Measurements from ENCODE around the gene VASH2. TPM values are rescaled to one million over a fixed set of nuclear protein-coding genes. Genes with fewer than 3 reads are reported as not detected.
"Not testable (repeated sequence)": the region's sequence is repeated elsewhere in the genome, so short reads cannot be mapped to it uniquely, and the experiment has no call there.

Gene VASH2
- total and polyA plus RNA-seq, 2 donors (not counting 1 experiment from before 2014, with no cell fraction given): 0.17 to 0.22 TPM

DNA sequence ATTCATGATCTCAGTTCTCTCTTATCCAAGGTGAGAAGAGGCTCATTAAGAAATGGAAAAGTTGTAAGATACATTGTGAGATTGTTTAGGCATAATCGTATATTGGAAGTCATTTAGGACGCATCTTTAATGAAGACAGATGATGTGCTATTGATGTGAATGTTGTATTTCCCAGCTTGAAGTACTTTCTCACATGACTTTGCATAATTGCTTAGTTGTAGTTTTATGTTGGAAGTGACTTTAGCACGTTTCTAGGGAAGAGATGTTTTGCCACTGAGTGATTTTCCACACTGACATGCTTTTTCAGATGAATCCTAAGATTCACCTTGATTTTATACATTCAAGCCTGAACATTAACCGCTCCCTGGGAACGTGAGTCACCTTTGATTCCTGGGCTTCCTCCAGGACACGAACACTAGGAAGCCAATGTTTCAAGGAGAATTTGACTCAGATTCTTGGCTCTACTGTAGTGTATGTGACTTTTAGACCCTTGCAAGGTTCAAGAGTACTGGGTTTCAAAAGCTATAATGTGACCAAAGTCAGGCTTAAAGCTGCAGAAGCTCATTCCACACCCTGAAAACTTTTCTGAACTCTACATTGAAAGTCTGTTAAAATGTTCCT is 37.5 kb downstream of the VASH2 start:
- TF ChIP-seq EZH2 (IDR thresholded peaks at IDR 0.05; ENCODE audit: low read length, missing control alignments): no peak
- TF ChIP-seq, protein P1, sequence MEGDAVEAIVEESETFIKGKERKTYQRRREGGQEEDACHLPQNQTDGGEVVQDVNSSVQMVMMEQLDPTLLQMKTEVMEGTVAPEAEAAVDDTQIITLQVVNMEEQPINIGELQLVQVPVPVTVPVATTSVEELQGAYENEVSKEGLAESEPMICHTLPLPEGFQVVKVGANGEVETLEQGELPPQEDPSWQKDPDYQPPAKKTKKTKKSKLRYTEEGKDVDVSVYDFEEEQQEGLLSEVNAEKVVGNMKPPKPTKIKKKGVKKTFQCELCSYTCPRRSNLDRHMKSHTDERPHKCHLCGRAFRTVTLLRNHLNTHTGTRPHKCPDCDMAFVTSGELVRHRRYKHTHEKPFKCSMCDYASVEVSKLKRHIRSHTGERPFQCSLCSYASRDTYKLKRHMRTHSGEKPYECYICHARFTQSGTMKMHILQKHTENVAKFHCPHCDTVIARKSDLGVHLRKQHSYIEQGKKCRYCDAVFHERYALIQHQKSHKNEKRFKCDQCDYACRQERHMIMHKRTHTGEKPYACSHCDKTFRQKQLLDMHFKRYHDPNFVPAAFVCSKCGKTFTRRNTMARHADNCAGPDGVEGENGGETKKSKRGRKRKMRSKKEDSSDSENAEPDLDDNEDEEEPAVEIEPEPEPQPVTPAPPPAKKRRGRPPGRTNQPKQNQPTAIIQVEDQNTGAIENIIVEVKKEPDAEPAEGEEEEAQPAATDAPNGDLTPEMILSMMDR (conservative IDR thresholded peaks at IDR 0.05 in 1 of 2, IDR thresholded peaks at IDR 0.05 in 1 of 2; ENCODE audit: low read depth in 1 of 2, low read length in 2 of 2): no peak
- no peaks in the 10 kb centered on the region for H3K4me1 ChIP-seq (ENCODE audit: control insufficient read depth, extremely low read depth, insufficient read depth, low read length)
- H2AFZ ChIP-seq (ENCODE audit: low read length): no peak overlapping the region
- H3K27ac ChIP-seq (ENCODE audit: insufficient read depth, low read length): no peak overlapping the region
- DNase-seq (ENCODE audit: low read depth in 2 of 2): peak; percentile 42 to 77
- no peaks in the 10 kb centered on the region for H3K9me3 ChIP-seq (ENCODE audit: control insufficient read depth, insufficient read depth, low read depth, low read length)
- H3K4me3 ChIP-seq (replicated peaks in 1 of 4; ENCODE audit: control extremely low read depth in 1 of 4, insufficient read depth in 1 of 4, low read depth in 3 of 4, low read length in 4 of 4): no peak overlapping the region
- no peaks in the 10 kb centered on the region for H4K20me1 ChIP-seq (ENCODE audit: control insufficient read depth, extremely low read depth, insufficient read depth, low read length)
- H3K27me3 ChIP-seq (ENCODE audit: control insufficient read depth, insufficient read depth, low read length): no peaks in the 10 kb centered on the region
- H3K36me3 ChIP-seq (ENCODE audit: control insufficient read depth, insufficient read depth, low read length): no peaks in the 10 kb centered on the region
- H3K79me2 ChIP-seq (ENCODE audit: control insufficient read depth, insufficient read depth, low read length): no peaks in the 10 kb centered on the region
- no peak overlapping the region for H3K4me2 ChIP-seq (ENCODE audit: extremely low read depth, insufficient read depth, low read length)
- H3K9ac ChIP-seq (ENCODE audit: insufficient read depth, low read length): no peak overlapping the region

GRCh38 chr1:212990276-212990675 is 39.9 kb downstream of the VASH2 start:
- no peak for DNase-seq (ENCODE audit: low read depth in 2 of 2)

DNA sequence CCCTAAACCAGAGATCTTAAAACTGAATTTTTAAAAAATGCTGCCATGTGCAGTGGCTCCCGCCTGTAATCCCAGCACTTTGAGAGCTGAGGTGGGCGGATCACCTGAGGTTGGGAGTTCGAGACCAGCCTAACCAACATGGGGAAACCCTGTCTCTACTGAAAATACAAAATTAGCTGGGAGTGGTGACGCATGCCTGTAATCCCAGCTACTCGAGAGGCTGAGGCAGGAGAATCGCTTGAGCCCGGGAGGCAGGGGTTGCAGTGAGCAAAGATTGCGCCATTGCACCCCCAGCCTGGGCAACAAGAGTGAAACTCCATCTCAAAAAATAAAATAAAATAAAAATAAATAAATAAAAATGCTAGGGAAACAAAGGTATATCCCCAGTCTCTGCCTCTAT is 43.6 kb downstream of the VASH2 start:
- H3K4me2 ChIP-seq (ENCODE audit: extremely low read depth, insufficient read depth, low read length); DNase-seq (ENCODE audit: low read depth in 2 of 2); H3K79me2 ChIP-seq (ENCODE audit: control insufficient read depth, insufficient read depth, low read length); H3K4me3 ChIP-seq (replicated peaks in 1 of 4; ENCODE audit: control extremely low read depth in 1 of 4, insufficient read depth in 1 of 4, low read depth in 3 of 4, low read length in 4 of 4); H3K27me3 ChIP-seq (ENCODE audit: control insufficient read depth, insufficient read depth, low read length); H4K20me1 ChIP-seq (ENCODE audit: control insufficient read depth, extremely low read depth, insufficient read depth, low read length); H2AFZ ChIP-seq (ENCODE audit: low read length); H3K4me1 ChIP-seq (ENCODE audit: control insufficient read depth, extremely low read depth, insufficient read depth, low read length); H3K36me3 ChIP-seq (ENCODE audit: control insufficient read depth, insufficient read depth, low read length); H3K9me3 ChIP-seq (ENCODE audit: control insufficient read depth, insufficient read depth, low read depth, low read length); H3K9ac ChIP-seq (ENCODE audit: insufficient read depth, low read length); H3K27ac ChIP-seq (ENCODE audit: insufficient read depth, low read length): not testable (repeated sequence)

More at GRCh38 chr1:212990276-212990675, 39.9 kb downstream of the VASH2 start:
- Histone ChIP-seq H3K27me3 (ENCODE audit: control insufficient read depth, insufficient read depth, low read length) (no peaks in the 10 kb centered on the region), H3K4me1 (ENCODE audit: control insufficient read depth, extremely low read depth, insufficient read depth, low read length) (no peaks in the 10 kb centered on the region), H4K20me1 (ENCODE audit: control insufficient read depth, extremely low read depth, insufficient read depth, low read length) (no peaks in the 10 kb centered on the region), H3K79me2 (ENCODE audit: control insufficient read depth, insufficient read depth, low read length) (no peaks in the 10 kb centered on the region), H3K9ac (ENCODE audit: insufficient read depth, low read length) (no peak overlapping the region), H3K27ac (ENCODE audit: insufficient read depth, low read length) (no peak overlapping the region), H3K9me3 (ENCODE audit: control insufficient read depth, insufficient read depth, low read depth, low read length) (no peaks in the 10 kb centered on the region), H2AFZ (ENCODE audit: low read length) (no peak overlapping the region), H3K36me3 (ENCODE audit: control insufficient read depth, insufficient read depth, low read length) (no peaks in the 10 kb centered on the region), H3K4me2 (ENCODE audit: extremely low read depth, insufficient read depth, low read length) (no peak overlapping the region), H3K4me3 (replicated peaks in 1 of 4; ENCODE audit: control extremely low read depth in 1 of 4, insufficient read depth in 1 of 4, low read depth in 3 of 4, low read length in 4 of 4) (no peak overlapping the region)
- TF ChIP-seq, protein P1 (conservative IDR thresholded peaks at IDR 0.05 in 1 of 2, IDR thresholded peaks at IDR 0.05 in 1 of 2; ENCODE audit: low read depth in 1 of 2, low read length in 2 of 2): no peak
- no peak for TF ChIP-seq EZH2 (IDR thresholded peaks at IDR 0.05; ENCODE audit: low read length, missing control alignments)

Measured in fibroblast of lung (primary cell).